Globus pallidus (tissue), 1 donor: Measurements from ENCODE around the gene MT1M.
"Not testable (repeated sequence)": the region's sequence is repeated elsewhere in the genome, so short reads cannot be mapped to it uniquely, and the experiment has no call there.

Experiments
- DNase-seq: peaks from one replicate; pipeline ENCODE4 v3.0.0-alpha.2; 2015; ENCODE audit warnings: low spot score

MT1M gene

DNA sequence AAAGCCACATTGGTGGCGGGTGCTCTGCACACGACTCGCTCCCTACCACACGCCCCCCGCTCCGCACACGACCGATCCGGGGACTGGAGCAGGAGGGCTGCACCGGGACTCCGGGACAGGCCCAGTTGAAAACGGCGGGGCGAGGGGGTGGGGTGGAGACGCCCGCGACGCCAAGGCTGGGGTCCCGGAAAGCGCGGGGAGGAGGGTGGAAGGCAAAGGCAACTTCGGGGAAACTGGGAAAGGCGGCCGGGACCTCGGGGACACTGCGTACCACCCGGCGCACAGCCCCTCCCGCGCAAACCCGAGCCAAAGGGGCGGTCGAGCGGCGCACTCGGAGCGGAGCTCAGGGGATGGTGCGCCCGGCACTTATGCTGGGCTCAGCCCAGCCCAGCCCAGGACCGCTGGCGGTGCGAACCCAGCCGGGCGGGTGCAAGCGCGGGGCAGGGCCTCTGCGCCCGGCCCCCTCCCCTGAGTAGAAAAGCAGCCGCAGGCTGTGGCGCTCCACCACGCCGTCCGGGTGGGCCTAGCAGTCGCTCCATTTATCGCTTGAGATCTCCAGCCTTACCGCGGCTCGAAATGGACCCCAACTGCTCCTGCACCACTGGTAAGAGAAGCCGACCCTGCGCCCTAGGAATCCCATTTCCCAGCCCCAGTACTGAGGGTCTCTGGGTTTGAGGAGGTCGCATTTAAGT, at the start of gene MT1M:
TSS of gene MT1M (plus strand) at position 504 of the 692 bp plus-strand sequence. CDS start at position 577, 73 bp downstream.
- peak; percentile 58 for DNase-seq

DNA sequence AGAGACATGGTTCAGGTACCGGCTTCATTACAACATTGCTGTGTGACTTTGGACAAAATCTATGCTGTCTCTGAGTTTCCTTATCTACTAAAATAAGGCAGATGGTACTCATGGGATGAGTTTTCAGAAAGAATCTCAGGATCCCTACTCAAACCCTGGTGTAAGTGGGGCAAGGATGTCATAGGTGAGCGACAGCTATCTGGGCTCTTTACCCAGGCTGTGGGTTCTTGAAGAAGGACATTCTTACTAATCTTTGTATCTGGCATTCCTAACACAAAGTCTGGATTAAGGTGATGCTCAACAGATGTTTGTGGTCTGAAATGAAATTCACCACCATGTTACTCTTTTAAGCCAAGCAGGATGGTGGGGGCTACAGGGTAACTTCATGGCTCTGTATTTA, 49.5 kb upstream of the MT1M start:
- DNase-seq: not testable (repeated sequence)

DNA sequence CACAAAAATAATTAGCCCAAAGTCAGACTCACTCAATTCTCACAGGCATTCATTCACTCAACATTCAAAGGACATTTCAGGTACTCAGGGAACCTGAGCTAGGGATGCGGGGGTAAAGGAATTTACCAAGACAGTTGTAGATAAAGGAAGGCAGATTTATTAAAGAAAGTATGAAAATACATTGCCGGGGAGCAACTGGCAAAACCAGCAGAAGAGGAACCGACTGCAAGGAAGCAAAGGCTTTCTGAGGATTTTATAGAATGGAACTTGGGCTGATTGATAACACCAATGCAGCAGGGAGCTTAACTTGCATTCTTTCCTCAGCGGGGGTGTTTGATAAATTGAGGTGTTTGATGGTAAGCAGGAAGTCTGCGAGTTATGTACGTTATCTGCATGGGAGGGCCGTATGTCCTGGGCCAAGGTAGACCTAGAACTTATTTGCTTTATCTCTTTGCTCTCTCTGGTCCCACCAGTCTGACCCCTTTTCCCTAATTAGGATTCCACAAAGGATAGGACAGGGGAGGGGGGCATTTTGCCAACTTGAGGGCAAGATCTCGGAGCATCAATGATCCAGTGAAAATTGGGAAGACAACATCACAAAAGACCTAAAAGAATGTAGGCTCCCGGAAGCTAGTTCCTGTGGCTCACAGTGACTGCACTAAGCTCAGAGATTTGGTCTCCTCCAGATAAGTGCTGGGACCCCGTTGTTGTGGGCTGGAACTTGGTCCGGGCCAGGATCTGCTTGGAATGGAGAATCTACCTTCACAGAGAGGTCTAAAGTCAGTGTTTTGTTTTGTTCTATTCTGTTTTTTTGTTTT, 48.9 kb upstream of the MT1M start:
- no peak for DNase-seq

DNA sequence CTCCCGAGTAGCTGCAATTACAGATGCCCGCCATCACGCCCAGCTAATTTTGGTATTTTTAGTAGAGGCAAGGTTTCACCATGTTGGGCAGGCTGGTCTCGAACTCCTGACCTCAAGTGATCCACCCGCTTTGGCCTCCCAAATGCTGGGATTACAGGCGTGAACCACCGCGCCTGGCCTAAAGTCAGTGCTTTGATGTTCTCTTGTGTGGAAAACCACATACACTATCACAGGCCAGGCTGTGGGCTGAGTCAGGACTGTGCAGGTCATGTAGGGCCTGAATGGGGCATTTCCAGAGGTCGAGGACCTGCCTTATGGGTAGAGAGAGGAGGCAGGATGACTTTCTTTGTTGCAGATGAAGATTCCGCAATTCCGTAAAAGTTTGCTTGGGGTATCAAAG, 48.2 kb upstream of the MT1M start:
- DNase-seq: no peak

DNA sequence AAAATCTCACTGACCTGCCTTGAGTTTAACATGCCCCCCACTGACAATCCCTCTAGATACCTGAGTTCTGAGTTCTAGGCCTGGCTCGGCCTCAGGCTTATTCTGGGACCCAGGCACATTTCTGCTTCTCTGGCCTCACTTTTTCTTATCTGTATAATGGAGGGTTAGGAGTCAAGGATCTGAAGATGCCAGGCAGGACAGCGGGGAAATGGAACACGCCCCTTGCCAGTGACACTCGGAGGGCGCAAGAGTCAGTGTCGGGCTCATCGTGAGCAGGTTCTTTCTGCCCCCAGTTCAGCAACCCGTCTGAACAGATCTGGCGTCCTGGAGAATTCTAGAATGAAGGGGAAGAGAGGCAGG, 43.7 kb upstream of the MT1M start:
- DNase-seq: no peak

DNA sequence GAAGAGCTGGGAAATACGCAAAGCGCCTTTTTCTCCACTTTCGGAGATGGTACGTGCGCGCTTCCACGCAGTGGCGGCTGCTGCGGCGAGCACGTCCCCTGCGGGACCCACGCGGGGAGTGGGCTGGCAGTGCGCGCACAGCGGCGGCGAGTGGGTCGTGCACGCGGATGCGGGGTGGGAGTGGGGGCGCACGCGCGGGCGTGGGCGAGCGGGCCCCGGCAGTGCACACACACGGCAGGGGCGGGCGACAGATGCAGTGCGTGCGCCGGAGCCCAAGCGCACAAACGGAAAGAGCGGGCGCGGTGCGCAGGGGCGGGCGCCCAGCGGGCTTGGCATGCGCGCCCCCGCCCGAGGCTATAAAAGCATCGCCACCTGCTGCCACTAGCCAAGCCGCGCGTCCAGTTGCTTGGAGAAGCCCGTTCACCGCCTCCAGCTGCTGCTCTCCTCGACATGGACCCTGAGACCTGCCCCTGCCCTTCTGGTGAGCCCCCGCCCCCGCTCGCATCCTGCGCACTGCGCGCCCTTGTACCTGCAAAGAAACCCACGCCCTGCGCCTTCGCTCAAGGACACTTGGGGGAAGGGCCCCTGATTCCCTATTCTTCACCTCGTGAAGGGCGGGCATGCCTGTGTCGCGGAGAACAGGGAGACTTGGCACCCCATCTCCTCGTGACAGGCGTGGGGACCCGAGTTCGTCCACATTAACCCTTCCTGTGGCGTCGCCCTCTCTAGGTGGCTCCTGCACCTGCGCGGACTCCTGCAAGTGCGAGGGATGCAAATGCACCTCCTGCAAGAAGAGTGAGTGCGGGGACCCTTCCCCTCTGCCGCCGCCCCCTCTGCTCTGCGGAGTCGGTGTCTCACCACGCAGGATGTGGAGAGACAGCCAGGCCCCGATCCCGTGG, 43.1 kb upstream of the MT1M start, which contains the start of gene MT3:
TSS of gene MT3 (plus strand) at position 388 of the 899 bp plus-strand sequence. CDS start at position 451, 63 bp downstream.
- peak; percentile 64 for DNase-seq

DNA sequence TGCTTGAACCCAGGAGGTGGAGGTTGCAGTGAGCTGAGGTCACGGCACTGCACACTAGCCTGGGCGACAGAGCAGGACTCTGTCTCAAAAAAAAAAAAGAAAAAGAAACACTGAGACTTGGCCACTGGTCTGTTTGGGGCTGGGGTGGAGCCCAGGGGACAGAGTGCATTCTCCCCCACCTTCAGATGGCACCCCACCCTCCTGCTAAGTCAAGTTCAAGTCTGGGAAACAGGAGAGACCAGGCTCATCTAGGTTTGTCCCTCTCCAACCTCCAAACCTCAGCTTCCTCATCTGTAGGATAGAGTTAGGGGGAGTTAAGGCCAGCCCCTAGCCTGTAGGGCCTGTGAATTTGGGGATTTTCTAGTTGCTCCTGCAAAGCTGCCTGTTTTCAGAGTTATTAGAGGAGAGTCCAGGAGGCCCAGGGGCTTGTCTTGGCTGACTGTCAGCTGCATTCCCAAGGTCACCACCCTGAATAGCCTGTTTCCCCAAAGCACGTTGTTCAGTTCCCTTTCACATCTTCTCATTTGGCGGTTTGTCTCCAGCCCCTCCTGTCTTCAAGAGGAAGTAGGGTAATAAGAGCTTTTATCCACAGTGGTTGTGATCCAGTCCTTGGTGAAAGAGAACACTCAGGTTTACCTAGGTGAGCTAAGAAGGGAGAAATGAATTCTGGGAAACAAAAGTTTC, 40.9 kb upstream of the MT1M start:
- DNase-seq: peak; percentile 21

DNA sequence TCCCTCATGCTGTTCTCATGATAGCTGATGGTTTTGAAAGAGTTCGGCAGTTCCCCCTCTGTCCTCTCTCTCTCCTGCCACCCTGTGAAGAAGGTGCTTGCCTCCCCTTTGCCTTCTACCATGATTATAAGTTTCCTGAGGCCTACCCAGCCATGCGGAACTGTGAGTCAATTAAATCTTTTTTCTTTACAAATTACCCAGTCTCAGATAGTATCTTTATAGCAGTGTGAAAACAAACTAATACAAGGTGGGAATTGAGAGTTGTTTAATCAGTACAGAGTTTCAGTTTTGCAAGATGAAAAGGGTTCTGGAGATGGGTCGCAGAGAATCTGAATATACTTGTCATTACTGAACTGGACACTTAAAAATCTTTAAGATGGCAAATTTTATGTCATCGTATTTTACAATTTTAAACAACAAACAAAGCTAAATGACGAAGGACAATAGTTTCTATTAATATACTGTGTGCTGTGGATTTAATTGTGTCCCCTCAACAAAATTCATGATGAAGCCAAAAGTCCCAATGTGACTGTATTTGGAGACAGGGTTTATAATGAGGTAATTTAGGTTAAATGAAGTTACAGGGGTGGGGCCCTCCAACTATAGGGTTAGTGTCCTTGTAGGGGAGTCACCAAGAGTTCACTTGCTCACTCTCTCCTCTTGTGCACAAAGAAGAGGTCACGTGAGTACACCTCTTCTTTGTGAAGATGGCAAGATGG, 38.7 kb upstream of the MT1M start:
- no peak for DNase-seq

DNA sequence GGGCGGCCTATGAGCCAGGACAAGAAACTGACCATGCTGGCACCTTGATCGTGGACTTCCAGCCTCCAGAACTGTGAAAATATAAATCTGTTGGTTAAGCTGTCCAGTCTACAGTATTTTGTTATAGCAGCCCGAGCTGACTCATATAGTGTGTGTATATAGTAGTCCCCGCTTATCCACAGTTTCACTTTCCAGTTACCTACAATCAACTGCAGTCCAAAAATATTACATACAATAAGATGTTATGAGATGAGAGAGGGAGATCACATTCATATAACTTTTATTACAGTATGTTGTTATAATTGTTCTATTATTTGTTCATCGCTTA, 38.2 kb upstream of the MT1M start:
- DNase-seq: no peak

DNA sequence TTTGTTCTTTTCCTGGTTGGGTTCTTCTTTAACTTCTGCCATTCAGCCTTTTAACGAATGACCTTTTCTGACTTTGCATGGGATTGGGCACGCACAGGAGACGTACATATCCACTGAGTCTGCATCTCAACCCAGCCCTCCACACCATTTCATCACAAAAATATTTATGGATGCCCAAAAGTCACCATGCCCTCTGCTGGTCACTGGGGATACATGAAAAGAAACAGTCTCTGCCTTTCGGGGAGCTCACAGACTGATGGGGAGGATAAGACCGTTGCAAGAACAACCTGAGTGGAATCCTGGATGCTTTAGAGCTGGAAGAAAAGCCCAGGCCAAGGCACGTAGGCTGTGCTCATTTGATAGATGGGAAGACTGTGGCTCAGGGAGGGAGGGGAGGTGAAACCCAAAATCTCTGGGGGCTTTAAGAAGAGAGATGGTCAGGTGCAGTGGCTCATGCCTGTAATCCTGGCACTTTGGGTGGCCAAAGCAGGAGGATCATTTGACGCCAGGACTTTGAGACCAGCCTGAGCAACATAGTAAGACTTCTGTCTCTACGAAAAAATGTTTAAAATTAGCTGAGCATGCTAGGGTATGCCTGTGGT, 32.0 kb upstream of the MT1M start:
- DNase-seq: peak; percentile 66

DNA sequence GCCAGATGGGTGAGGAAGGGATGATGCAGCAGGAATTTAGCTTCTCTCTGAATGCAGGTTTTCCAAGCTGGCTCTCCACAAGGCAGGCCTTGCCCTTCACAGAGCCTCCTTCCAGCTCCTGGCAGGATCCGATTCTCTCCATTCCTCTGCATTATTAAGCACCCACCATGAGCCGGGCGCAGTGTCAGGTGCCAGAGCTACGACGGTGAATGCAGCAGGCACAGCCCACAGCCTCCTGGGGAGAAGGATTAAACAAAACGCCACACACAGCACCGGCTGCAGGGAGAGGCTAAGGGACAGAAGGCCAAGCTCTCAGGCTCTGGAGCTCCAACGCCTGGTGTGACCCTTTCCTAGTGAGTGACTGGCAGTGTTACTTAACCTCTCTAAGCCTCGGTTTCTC, 31.1 kb upstream of the MT1M start:
- DNase-seq: no peak

DNA sequence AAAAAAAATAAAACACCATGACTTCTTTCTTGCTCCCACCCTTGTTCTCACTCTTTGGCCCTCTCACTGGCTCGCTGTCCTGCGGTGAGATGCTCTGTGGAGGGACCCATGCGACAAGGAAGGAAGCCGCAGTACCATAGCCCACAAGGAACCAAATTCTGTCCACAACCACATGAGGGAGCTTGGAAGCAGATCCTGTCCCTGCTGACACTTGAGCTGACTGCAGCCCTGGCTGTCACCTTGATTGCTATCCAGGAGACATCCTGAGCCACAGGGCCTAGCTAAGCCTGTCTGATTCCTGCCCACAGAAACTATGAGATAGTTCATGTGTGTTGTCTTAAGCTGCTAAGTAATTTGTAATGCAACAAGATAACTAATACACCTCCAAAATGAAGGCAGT, 28.9 kb upstream of the MT1M start:
- peak; percentile 55 for DNase-seq

DNA sequence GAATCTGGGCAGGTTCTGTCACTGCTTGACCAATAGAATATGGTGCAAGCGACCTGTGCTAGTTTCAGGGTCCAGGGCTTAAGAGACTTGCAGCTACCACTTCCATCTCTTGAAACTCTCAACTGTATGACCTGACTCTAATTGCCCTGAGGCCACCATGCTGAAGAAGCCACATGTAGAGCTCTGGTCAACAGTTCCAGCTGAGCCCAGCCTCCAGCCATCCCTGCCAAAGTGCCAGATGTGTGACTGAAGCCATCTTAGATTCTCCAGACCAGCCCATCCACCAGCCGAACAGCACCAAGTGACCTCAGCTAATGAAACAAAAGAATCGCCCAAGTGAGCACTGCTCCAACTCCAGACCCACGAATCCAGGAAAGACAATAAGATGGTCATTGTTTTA, 27.5 kb upstream of the MT1M start:
- DNase-seq: no peak

DNA sequence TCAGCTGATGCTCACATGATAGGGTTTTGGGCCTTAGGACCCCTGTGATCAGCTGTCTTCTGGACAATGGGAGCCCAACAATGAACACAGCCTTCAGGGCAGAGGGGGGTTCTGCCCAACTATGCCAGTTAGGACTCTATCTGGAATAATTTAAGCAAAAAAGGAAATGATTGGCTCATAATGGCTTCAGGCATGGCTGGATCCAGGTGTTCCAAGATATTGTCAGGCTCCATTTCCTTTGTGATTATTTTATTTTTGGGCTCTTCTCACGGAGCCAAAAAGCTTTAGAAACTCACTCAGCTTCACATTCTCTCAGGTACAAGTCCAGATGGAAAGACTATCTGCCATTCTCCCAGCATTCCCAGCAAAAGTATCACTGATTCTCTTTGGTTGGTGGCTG, 27.0 kb upstream of the MT1M start:
- DNase-seq: no peak

DNA sequence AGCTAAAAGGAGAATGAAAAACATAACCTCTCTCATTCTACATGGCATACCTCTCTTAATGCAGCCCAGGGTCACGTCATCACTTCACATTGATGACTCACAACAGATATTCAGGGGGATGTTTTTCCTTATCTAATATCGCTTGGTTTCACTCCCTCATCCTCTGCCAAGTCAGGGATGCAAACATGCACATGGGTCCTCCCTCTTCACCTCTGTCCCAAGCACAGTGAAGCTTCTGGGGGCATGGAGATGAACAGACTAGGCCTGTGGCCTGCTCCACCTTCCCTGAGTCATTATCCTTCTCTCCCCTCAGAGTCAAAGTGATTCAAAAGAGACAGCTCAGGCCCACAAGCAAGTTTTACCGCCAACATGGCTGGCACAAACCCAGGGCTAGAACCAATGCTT, 26.4 kb upstream of the MT1M start:
- DNase-seq: no peak

DNA sequence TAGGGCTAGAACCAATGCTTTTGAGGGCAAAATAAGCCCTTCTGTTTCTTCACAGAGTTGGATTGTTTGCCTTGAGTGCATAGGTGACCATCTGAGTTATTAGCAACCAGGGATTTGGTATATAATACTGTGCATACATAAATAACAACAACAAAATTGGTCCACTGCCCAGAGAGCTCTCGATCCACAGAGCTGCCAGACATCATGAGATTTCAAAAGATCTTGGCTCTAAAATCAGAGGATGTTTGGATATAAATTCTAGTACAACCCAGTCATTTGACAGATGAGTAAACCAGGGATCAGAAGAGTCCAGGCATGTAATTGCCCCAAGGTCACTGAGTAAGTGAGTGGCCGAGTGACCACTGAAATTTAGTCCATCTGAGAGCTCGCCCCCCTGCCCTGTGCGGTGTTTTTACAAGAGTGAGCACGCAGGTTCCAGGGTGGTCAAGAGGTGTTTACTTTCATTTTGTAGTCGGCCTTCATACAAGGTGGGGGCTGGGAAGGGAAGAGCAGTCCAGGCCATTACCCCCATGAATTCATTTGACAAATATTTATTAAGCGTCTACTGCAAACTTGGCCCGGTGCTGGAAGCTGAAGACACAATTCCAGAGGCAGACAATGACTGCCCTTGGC, 25.9 kb upstream of the MT1M start:
- no peak for DNase-seq

DNA sequence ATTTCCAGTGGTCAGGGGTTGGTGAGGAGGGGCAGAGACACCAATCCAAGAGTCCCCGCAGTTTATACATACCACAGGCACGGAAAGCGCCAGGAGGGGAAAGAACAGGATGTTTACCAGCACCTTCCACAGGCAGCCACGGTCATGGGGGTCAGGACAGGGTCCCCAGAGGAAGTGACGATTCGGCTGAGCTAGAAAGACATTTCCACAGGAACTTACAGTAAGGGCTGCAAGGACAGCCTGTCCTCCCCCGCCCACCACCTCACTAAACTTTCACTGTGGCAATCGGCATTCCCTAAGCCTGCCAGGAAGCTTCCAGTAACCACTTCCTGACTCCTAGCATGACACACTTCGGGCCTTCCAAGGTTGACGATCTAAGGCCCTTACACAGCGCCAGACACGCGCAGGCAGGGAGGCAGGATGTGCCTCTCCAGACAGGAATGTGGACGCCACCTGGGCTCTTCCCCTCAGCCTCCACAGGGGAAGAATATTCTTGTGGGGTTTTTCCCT, 25.3 kb upstream of the MT1M start:
- DNase-seq: no peak

DNA sequence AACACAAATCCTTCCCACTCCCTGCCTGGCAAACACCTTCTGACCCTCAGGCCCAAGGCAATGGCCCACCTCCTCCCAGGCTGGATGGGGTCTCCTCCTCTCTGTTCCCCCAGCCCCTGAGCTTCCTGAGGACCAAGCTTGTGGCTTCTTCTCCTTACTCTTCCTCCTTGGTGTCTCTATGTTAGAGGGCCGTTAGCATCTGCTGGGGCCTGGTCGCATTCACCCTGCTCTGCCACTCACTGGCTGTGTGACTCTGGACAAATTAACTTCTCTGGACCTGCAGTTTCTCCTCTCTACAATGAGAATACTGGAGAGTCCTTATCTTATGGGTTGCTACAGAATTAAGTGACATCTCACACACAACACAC, 24.8 kb upstream of the MT1M start:
- DNase-seq: no peak

DNA sequence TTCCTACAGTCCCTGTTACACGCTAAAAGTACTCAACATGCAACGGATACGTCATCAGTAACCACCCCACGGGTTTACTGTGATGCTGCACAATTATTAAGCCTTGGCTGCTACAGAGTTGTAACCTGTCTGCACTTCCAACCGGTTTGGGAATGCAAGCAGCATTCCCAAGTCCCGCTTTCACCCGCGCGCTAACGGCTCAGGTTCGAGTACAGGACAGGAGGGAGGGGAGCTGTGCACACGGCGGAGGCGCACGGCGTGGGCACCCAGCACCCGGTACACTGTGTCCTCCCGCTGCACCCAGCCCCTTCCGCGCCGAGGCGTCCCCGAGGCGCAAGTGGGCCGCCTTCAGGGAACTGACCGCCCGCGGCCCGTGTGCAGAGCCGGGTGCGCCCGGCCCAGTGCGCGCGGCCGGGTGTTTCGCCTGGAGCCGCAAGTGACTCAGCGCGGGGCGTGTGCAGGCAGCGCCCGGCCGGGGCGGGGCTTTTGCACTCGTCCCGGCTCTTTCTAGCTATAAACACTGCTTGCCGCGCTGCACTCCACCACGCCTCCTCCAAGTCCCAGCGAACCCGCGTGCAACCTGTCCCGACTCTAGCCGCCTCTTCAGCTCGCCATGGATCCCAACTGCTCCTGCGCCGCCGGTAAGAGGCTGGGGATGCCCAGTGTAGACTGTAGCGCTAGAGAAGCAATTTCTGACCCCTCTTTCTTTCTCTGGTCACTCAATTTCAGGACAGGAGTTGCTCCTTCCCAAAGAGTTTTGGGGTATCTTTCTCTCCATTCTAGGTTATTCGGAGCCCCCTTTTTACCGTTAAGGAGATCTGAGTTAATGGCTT, 24.2 kb upstream of the MT1M start, which contains the start of gene MT2A:
TSS of gene MT2A (plus strand) at position 542 of the 833 bp plus-strand sequence. CDS start at position 614, 72 bp downstream.
- peak; percentile 93 for DNase-seq
